Endodermal cell (in vitro differentiated cells): Measurements from ENCODE around the gene CYCS. TPM values are rescaled to one million over a fixed set of nuclear protein-coding genes. Genes with fewer than 3 reads are reported as not detected.

ENCODE experiments used
- DNase-seq: peaks from one replicate; pipeline ENCODE4 v3.0.0-alpha.2; 2017
- H3K27ac ChIP-seq: 2 replicates; pipeline ENCODE4 v1.5.1; 2013; ENCODE audit warnings: mild to moderate bottlenecking, low read depth, low read length, moderate library complexity
- H3K27me3 ChIP-seq: 2 replicates; pipeline ENCODE4 v1.6.1; 2013; ENCODE audit warnings: mild to moderate bottlenecking, low read length, moderate library complexity; ENCODE audit not compliant: insufficient read depth, control insufficient read depth, poor library complexity, severe bottlenecking
- H3K36me3 ChIP-seq: 2 replicates; pipeline ENCODE4 v1.7.0; 2013; ENCODE audit warnings: mild to moderate bottlenecking, low read length, moderate library complexity; ENCODE audit not compliant: control insufficient read depth, insufficient read depth
- H3K4me1 ChIP-seq: one replicate; pipeline ENCODE4 v1.7.0; 2013; ENCODE audit warnings: low read length; ENCODE audit not compliant: control insufficient read depth, insufficient read depth
- H3K4me3 ChIP-seq: 2 replicates; pipeline ENCODE4 v1.5.1; 2013; ENCODE audit warnings: mild to moderate bottlenecking, low read length, moderate library complexity
- H3K9ac ChIP-seq: 2 replicates; pipeline ENCODE4 v1.6.1; 2013; ENCODE audit warnings: mild to moderate bottlenecking, low read length, moderate library complexity; ENCODE audit not compliant: poor library complexity, severe bottlenecking; ENCODE audit errors: extremely low read depth
- H3K9me3 ChIP-seq: 2 replicates; pipeline ENCODE4 v1.6.1; 2013; ENCODE audit warnings: mild to moderate bottlenecking, low read length, moderate library complexity; ENCODE audit not compliant: control insufficient read depth
- H3K27ac Mint-ChIP-seq: 2 replicates; pipeline ENCODE4 v1.8.0; 2020; ENCODE audit warnings: mixed read lengths
- H3K27me3 Mint-ChIP-seq: 2 replicates; pipeline ENCODE4 v1.8.0; 2021; ENCODE audit warnings: mild to moderate bottlenecking, mixed read lengths; ENCODE audit not compliant: insufficient read depth
- H3K36me3 Mint-ChIP-seq: 2 replicates; pipeline ENCODE4 v1.8.0; 2020; ENCODE audit warnings: low read depth, mixed read lengths
- H3K4me1 Mint-ChIP-seq: 2 replicates; pipeline ENCODE4 v1.8.0; 2020; ENCODE audit warnings: mixed read lengths
- H3K4me3 Mint-ChIP-seq: 2 replicates; pipeline ENCODE4 v1.8.0; 2020; ENCODE audit warnings: mild to moderate bottlenecking, moderate library complexity, mixed read lengths
- H3K9me3 Mint-ChIP-seq: 2 replicates; pipeline ENCODE4 v1.8.0; 2020; ENCODE audit warnings: mild to moderate bottlenecking, mixed read lengths
- WGBS, 2 experiments: methylation state at CpG; one replicate each; pipeline versions ENCODE4 v1.1.5 to v1.1.7; 2013; ENCODE audit warnings: missing lambda C conversion rate in 2 of 2, mixed read lengths in 1 of 2; ENCODE audit not compliant: insufficient coverage in 1 of 2, insufficient read length in 1 of 2; 5-methylcytosine and 5-hydroxymethylcytosine counted together
- total RNA-seq, 2 donors: library from RNA; stranded (reverse); fragmentation: NEBNext Ultra II Directional in 1 of 2; extraction: Animal tissue kit (Norgen Biotek cat#: 25700) in 1 of 2; gene quantifications; 2 replicates in 1 of 2; 3 replicates in 1 of 2; pipeline ENCODE4 v1.2.1, GENCODE V29; 2021
- TF ChIP-seq, protein P1 (sequence below): fragments of 200-600 bp; sonication (generic); conservative IDR thresholded peaks from 2 replicates; pipeline ENCODE4 v1.5.0; 2021; ENCODE audit warnings: antibody characterized with exemption, mild to moderate bottlenecking

Gene CYCS
- total RNA-seq, 2 donors from 2014 or later: 118 to 126 TPM

DNA sequence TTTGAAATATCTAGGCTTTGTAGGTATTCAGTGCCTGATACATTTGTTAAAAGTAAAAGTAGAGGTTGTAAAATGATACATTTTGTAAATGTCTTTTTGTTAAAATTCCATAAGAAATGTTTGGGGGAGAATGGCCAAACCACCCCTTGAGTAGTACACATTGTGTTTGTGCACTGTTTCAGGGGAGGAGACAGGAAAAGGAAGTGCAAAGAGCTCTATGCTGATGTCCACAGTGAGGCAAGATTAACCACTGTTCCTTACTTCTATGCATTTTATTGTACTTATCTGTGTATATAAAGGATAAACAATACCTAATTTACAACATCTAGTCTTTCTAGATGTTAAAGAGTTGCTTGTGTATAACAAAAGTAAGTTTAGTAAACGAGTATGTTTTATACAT lies 7.4 kb upstream of the CYCS start:
- no peaks in the 10 kb centered on the region for H3K36me3 Mint-ChIP-seq
- WGBS, 2 experiments: 85% methylated on average over 1 of the region's 1 CpG; no CpG with 5 or more reads in 1 of the 2 experiments

DNA sequence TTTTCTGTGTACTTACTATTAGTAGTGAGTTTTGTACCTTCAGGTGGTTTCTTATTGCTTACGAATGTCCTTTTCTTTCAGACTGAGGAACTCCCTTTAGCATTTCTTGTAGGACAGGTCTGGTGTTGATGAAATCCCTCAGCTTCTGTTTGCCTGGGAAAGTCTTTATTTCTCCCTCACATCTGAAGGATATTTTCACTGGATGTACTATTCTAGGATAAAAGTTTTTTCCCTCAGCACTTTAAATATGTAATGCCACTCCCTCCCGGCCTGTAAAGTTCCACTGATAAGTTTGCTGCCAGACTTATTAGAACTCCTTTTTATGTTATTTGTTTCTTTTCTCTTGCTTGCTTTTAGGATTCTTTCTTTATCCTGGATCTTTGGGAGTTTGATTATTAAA lies 1.7 kb upstream of the CYCS start:
- Histone ChIP-seq H3K9me3 (peaks cover 3% of the 10 kb centered on the region), H3K27ac (no peak overlapping the region), H3K27me3 (no peaks in the 10 kb centered on the region), H3K9ac (no peak overlapping the region), H3K4me1 (no peaks in the 10 kb centered on the region), H3K4me3 (no peak overlapping the region), H3K36me3 (peaks cover 16% of the 10 kb centered on the region)
- Mint-ChIP-seq H3K27me3 (peaks cover 8% of the 10 kb centered on the region), H3K4me1 (peaks cover 11% of the 10 kb centered on the region), H3K9me3 (peaks cover 10% of the 10 kb centered on the region), H3K4me3 (no peak overlapping the region), H3K27ac (no peak overlapping the region), H3K36me3 (peaks cover 20% of the 10 kb centered on the region)
- TF ChIP-seq, protein P1, sequence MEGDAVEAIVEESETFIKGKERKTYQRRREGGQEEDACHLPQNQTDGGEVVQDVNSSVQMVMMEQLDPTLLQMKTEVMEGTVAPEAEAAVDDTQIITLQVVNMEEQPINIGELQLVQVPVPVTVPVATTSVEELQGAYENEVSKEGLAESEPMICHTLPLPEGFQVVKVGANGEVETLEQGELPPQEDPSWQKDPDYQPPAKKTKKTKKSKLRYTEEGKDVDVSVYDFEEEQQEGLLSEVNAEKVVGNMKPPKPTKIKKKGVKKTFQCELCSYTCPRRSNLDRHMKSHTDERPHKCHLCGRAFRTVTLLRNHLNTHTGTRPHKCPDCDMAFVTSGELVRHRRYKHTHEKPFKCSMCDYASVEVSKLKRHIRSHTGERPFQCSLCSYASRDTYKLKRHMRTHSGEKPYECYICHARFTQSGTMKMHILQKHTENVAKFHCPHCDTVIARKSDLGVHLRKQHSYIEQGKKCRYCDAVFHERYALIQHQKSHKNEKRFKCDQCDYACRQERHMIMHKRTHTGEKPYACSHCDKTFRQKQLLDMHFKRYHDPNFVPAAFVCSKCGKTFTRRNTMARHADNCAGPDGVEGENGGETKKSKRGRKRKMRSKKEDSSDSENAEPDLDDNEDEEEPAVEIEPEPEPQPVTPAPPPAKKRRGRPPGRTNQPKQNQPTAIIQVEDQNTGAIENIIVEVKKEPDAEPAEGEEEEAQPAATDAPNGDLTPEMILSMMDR: no peak
- DNase-seq: no peak
- 92 to 100% methylated on average over 1 to 2 of the region's 2 CpGs for WGBS, 2 experiments

More for the DNA sequence above, 7.4 kb upstream of the CYCS start:
- H3K4me3 ChIP-seq: no peak overlapping the region
- H3K27me3 ChIP-seq: no peaks in the 10 kb centered on the region
- Mint-ChIP-seq H3K4me1 (peaks cover 2% of the 10 kb centered on the region), H3K9me3 (peaks cover 14% of the 10 kb centered on the region), H3K27ac (no peak overlapping the region), H3K27me3 (peaks cover 8% of the 10 kb centered on the region), H3K4me3 (no peak overlapping the region)
- TF ChIP-seq, protein P1: no peak
- no peak overlapping the region for H3K9ac ChIP-seq
- no peaks in the 10 kb centered on the region for H3K4me1 ChIP-seq
- H3K36me3 ChIP-seq: no peaks in the 10 kb centered on the region
- no peaks in the 10 kb centered on the region for H3K9me3 ChIP-seq
- DNase-seq: no peak
- H3K27ac ChIP-seq: no peak overlapping the region

DNA sequence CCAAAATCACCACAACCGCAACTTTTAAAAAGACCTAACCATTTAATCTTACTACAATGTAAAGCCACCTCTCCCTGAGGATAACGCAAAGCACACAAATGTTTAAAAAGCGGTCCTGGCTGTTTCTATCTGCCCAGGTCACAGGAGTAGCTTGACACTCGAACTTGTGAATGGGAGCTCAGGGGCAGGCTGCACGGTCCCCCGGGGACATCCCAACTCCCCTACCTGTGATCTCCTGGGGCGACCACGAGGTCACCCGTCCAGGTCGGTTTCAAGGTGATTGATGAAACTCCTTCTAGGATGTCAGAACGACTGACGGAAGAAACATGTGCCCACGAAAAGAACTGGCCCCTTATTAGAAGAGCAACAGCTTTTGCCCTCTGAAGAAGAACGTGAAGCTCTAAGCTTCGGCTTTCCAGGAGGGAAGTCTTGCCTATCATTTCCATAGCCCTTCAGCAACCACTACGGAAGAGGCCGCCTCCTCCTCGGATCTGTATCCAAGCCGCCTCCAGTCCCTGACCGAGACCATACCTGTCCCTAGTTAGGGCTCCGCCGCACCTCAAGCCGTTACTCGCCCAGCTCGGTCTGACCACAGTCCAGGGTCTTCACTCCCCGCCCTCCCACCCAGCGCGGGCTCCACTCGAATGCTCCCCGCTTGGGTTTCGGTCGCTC lies 459 bp downstream of the CYCS start:
- 1% methylated on average over 14 to 32 of the region's 32 CpGs for WGBS, 2 experiments
- H3K9me3 ChIP-seq: peaks cover 3% of the 10 kb centered on the region
- DNase-seq: no peak
- H3K36me3 ChIP-seq: peaks cover 37% of the 10 kb centered on the region
- H3K4me1 ChIP-seq: no peaks in the 10 kb centered on the region
- Mint-ChIP-seq H3K27ac (peak overlapping the region; percentile 99), H3K4me1 (peaks cover 11% of the 10 kb centered on the region), H3K9me3 (no peaks in the 10 kb centered on the region), H3K4me3 (peak overlapping the region; percentile 98), H3K36me3 (peaks cover 38% of the 10 kb centered on the region), H3K27me3 (peaks cover 8% of the 10 kb centered on the region)
- TF ChIP-seq, protein P1: no peak
- no peak overlapping the region for H3K27ac ChIP-seq
- no peaks in the 10 kb centered on the region for H3K27me3 ChIP-seq
- H3K4me3 ChIP-seq: peak overlapping the region; percentile 97
- peak overlapping the region; percentile 85 for H3K9ac ChIP-seq
